Neural crest cell (in vitro differentiated cells): ENCODE measurements around the gene ATXN7. TPM values are rescaled to one million over a fixed set of nuclear protein-coding genes. Genes with fewer than 3 reads are reported as not detected.

Experiments used
- DNase-seq: peaks from one replicate; pipeline ENCODE4 v3.0.0; 2021; ENCODE audit warnings: low read depth, mixed read lengths, low spot score
- H3K27ac Mint-ChIP-seq: one replicate; pipeline ENCODE4 v1.8.0; 2021; ENCODE audit warnings: mild to moderate bottlenecking, mixed read lengths; ENCODE audit not compliant: unreplicated experiment
- H3K27me3 Mint-ChIP-seq: 2 replicates; pipeline ENCODE4 v1.8.0; 2021; ENCODE audit warnings: low read depth, mild to moderate bottlenecking, mixed read lengths
- H3K36me3 Mint-ChIP-seq: 2 replicates; pipeline ENCODE4 v1.8.0; 2021; ENCODE audit warnings: low read depth, mild to moderate bottlenecking, mixed read lengths
- H3K4me1 Mint-ChIP-seq: 2 replicates; pipeline ENCODE4 v1.8.0; 2021; ENCODE audit warnings: mixed read lengths
- H3K4me3 Mint-ChIP-seq: one replicate; pipeline ENCODE4 v1.8.0; 2021; ENCODE audit warnings: mild to moderate bottlenecking, mixed read lengths
- H3K9me3 Mint-ChIP-seq: 2 replicates; pipeline ENCODE4 v1.8.0; 2021; ENCODE audit warnings: mixed read lengths
- CTCF ChIP-seq: fragments of 200-600 bp; sonication (generic); conservative IDR thresholded peaks from 2 replicates; pipeline ENCODE4 v1.5.0; 2021; ENCODE audit warnings: antibody characterized with exemption, mild to moderate bottlenecking
- total RNA-seq: library from RNA; stranded (reverse); gene quantifications from 2 replicates; pipeline ENCODE4 v1.2.1, GENCODE V29; 2021

Gene ATXN7
- total RNA-seq, 1 donor from 2014 or later, result 21.7 TPM

GRCh38 chr3:63976161-63976871, 112.6 kb downstream of the ATXN7 start:
- Mint-ChIP-seq H3K27me3 (no peaks in the 10 kb centered on the region), H3K4me1 (peaks cover 29% of the 10 kb centered on the region), H3K36me3 (no peaks in the 10 kb centered on the region), H3K4me3 (no peak overlapping the region), H3K27ac (no peak overlapping the region), H3K9me3 (no peaks in the 10 kb centered on the region)
- DNase-seq, result no peak
- no peak for TF ChIP-seq CTCF

- no peak for TF ChIP-seq CTCF
- DNase-seq, result no peak
- no peak overlapping the region for H3K27ac Mint-ChIP-seq
- H3K4me3 Mint-ChIP-seq, result no peak overlapping the region
- peaks cover 25% of the 10 kb centered on the region for H3K4me1 Mint-ChIP-seq
- H3K36me3 Mint-ChIP-seq, result no peaks in the 10 kb centered on the region
- no peaks in the 10 kb centered on the region for H3K9me3 Mint-ChIP-seq
- no peaks in the 10 kb centered on the region for H3K27me3 Mint-ChIP-seq
Measured at GRCh38 chr3:63976872-63977200, 113.2 kb downstream of the ATXN7 start.

GRCh38 chr3:63977893-63978292, 114.2 kb downstream of the ATXN7 start:
- no peak for TF ChIP-seq CTCF
- no peak overlapping the region for H3K27ac Mint-ChIP-seq
- no peak for DNase-seq
- H3K4me3 Mint-ChIP-seq, result no peak overlapping the region
- no peaks in the 10 kb centered on the region for H3K9me3 Mint-ChIP-seq
- no peaks in the 10 kb centered on the region for H3K36me3 Mint-ChIP-seq
- H3K4me1 Mint-ChIP-seq, result peaks cover 14% of the 10 kb centered on the region
- H3K27me3 Mint-ChIP-seq, result no peaks in the 10 kb centered on the region

GRCh38 chr3:63979093-63979885, 115.6 kb downstream of the ATXN7 start:
- Mint-ChIP-seq H3K4me3 (no peak overlapping the region), H3K9me3 (no peaks in the 10 kb centered on the region), H3K27ac (no peak overlapping the region), H3K4me1 (peaks cover 10% of the 10 kb centered on the region), H3K27me3 (no peaks in the 10 kb centered on the region), H3K36me3 (no peaks in the 10 kb centered on the region)
- no peak for DNase-seq
- no peak for TF ChIP-seq CTCF

GRCh38 chr3:63980019-63980418, 116.4 kb downstream of the ATXN7 start:
- no peak for DNase-seq
- H3K27me3 Mint-ChIP-seq, result no peaks in the 10 kb centered on the region
- H3K27ac Mint-ChIP-seq, result no peak overlapping the region
- H3K9me3 Mint-ChIP-seq, result no peaks in the 10 kb centered on the region
- H3K4me3 Mint-ChIP-seq, result no peak overlapping the region
- peaks cover 2% of the 10 kb centered on the region for H3K36me3 Mint-ChIP-seq
- TF ChIP-seq CTCF, result no peak
- peaks cover 10% of the 10 kb centered on the region for H3K4me1 Mint-ChIP-seq
